Measurements from ENCODE around the gene MED12L. TPM values are rescaled to one million over a fixed set of nuclear protein-coding genes. Genes with fewer than 3 reads are reported as not detected.
A peak's percentile ranks its signal among the peaks of the same experiment; 100 is the strongest.

Gene MED12L
- total RNA-seq, 1 experiment from 2014 or later = 3.0 TPM

- H3K9me2 ChIP-seq (ENCODE audit: insufficient read depth) = no peaks in the 10 kb centered on the region
- no peaks in the 10 kb centered on the region for H3K36me3 ChIP-seq (ENCODE audit: low read depth)
- ChIA-PET POLR2A (ENCODE audit: unreplicated experiment) (no interaction called here), CTCF (no interaction called here)
- BruUV-seq (replicated peaks) = no TSS peak
- no peak overlapping the region for H3K4me3 ChIP-seq
- H3K27ac ChIP-seq = no peak overlapping the region
- TF ChIP-seq EZH2 (IDR thresholded peaks at IDR 0.05; ENCODE audit: low read depth) = no peak
- TF ChIP-seq CTCF (conservative IDR thresholded peaks at IDR 0.05) = no peak
- intact Hi-C loops (cut with micrococcal nuclease; ENCODE audit: unreplicated experiment) = no loop called here
- no peak overlapping the region for H3K4me2 ChIP-seq
- H2AFZ ChIP-seq = no peak overlapping the region
- no peaks in the 10 kb centered on the region for H3F3A ChIP-seq (ENCODE audit: insufficient read depth, low read depth)
- DNase-seq = no peak
- no peaks in the 10 kb centered on the region for H3K9me3 ChIP-seq (ENCODE audit: insufficient read depth, low read depth)
- no peaks in the 10 kb centered on the region for H3K79me2 ChIP-seq (ENCODE audit: low read depth)
- no peaks in the 10 kb centered on the region for H3K4me1 ChIP-seq (replicated peaks; ENCODE audit: insufficient read depth)
- no peaks in the 10 kb centered on the region for H4K20me1 ChIP-seq (ENCODE audit: insufficient read depth)
- no peaks in the 10 kb centered on the region for H3K27me3 ChIP-seq (ENCODE audit: insufficient read depth, low read depth)
These were observed 33.1 kb upstream of the MED12L start for GRCh38 chr3:151052346-151052745.

- no peaks in the 10 kb centered on the region for H4K20me1 ChIP-seq (ENCODE audit: insufficient read depth)
- no peaks in the 10 kb centered on the region for H3K9me2 ChIP-seq (ENCODE audit: insufficient read depth)
- no peak for DNase-seq
- H3K27ac ChIP-seq = no peak overlapping the region
- TF ChIP-seq CTCF (conservative IDR thresholded peaks at IDR 0.05) = no peak
- no peak for TF ChIP-seq EZH2 (IDR thresholded peaks at IDR 0.05; ENCODE audit: low read depth)
- H2AFZ ChIP-seq = no peak overlapping the region
- no peak overlapping the region for H3K4me2 ChIP-seq
- intact Hi-C loops (cut with micrococcal nuclease; ENCODE audit: unreplicated experiment) = no loop called here
- no peaks in the 10 kb centered on the region for H3F3A ChIP-seq (ENCODE audit: insufficient read depth, low read depth)
- H3K9me3 ChIP-seq (ENCODE audit: insufficient read depth, low read depth) = no peaks in the 10 kb centered on the region
- no peaks in the 10 kb centered on the region for H3K36me3 ChIP-seq (ENCODE audit: low read depth)
- H3K4me1 ChIP-seq (replicated peaks; ENCODE audit: insufficient read depth) = no peaks in the 10 kb centered on the region
- no peaks in the 10 kb centered on the region for H3K79me2 ChIP-seq (ENCODE audit: low read depth)
- no peaks in the 10 kb centered on the region for H3K27me3 ChIP-seq (ENCODE audit: insufficient read depth, low read depth)
- ChIA-PET POLR2A (ENCODE audit: unreplicated experiment) (no interaction called here), CTCF (no interaction called here)
- BruUV-seq (replicated peaks) = no TSS peak
- H3K4me3 ChIP-seq = no peak overlapping the region
These were observed 32.7 kb upstream of the MED12L start for GRCh38 chr3:151052756-151053155.

GRCh38 chr3:151058740-151059139, 26.7 kb upstream of the MED12L start:
- Histone ChIP-seq H4K20me1 (ENCODE audit: insufficient read depth) (no peaks in the 10 kb centered on the region), H3K27ac (no peak overlapping the region), H3K79me2 (ENCODE audit: low read depth) (no peaks in the 10 kb centered on the region), H2AFZ (peak overlapping the region; percentile 26; the same call in 1 of the 2 replicates), H3K4me1 (replicated peaks; ENCODE audit: insufficient read depth) (no peaks in the 10 kb centered on the region), H3K27me3 (ENCODE audit: insufficient read depth, low read depth) (no peaks in the 10 kb centered on the region), H3K9me2 (ENCODE audit: insufficient read depth) (no peaks in the 10 kb centered on the region), H3F3A (ENCODE audit: insufficient read depth, low read depth) (no peaks in the 10 kb centered on the region), H3K4me2 (no peak overlapping the region), H3K4me3 (no peak overlapping the region), H3K36me3 (ENCODE audit: low read depth) (no peaks in the 10 kb centered on the region), H3K9me3 (ENCODE audit: insufficient read depth, low read depth) (no peaks in the 10 kb centered on the region)
- TF ChIP-seq EZH2 (IDR thresholded peaks at IDR 0.05; ENCODE audit: low read depth) (no peak), CTCF (conservative IDR thresholded peaks at IDR 0.05) (no peak)
- no TSS peak for BruUV-seq (replicated peaks)
- intact Hi-C loops (cut with micrococcal nuclease; ENCODE audit: unreplicated experiment) = no loop called here
- ChIA-PET POLR2A (ENCODE audit: unreplicated experiment) (no interaction called here), CTCF (no interaction called here)
- no peak for DNase-seq
